Transverse colon (tissue), 4 donors: ENCODE measurements around the gene CTTN.

Experiments
- EP300 ChIP-seq: sonication (generic); formaldehyde crosslinking; IDR thresholded peaks from one replicate; pipeline ENCODE4 v1.6.1; 2017; ENCODE audit warnings: antibody characterized with exemption, low read depth
- POLR2A ChIP-seq: fragments of 450-650 bp; IDR thresholded peaks from one replicate; pipeline ENCODE4 v1.6.1; 2016; ENCODE audit warnings: antibody characterized with exemption, mild to moderate bottlenecking, moderate library complexity
- POLR2AphosphoS5 ChIP-seq, 3 donors: sonication (generic); formaldehyde crosslinking; IDR thresholded peaks; one replicate each; pipeline ENCODE4 v1.6.1; 2016; ENCODE audit warnings: antibody characterized with exemption in 3 of 3
- TF ChIP-seq, protein P1 (sequence below), 5 experiments: fragments of 200-600 bp in 3 of 5; fragments of 450-650 bp in 2 of 5; sonication (generic) in 3 of 5; IDR thresholded peaks; 1 replicate in 2 of 5; 2 replicates in 3 of 5; pipeline ENCODE4 v1.5.1; 2016 to 2017; ENCODE audit warnings: antibody characterized with exemption in 5 of 5, inconsistent platforms in 3 of 5, mild to moderate bottlenecking in 2 of 5, moderate library complexity in 1 of 5

DNA sequence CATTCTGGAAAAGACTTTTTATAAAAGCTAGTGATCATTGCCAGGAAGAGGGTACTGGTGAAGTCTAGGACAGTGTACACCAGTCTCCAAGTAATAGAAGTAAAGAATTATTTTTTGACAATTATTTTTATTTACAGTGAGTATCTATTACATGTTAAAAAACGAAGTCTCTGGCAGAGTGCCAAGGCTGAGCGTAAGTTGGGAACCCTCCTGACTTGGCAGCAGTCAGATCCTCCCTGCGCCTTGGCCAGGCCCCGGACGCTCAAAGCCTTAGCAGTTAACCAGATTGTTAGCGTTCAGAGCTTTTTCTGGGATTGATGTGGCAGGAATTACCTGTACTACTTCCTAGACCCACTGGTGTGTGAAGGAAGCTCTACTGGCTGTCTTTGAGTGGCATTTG, 38.1 kb upstream of the CTTN start:
- TF ChIP-seq, protein P1, sequence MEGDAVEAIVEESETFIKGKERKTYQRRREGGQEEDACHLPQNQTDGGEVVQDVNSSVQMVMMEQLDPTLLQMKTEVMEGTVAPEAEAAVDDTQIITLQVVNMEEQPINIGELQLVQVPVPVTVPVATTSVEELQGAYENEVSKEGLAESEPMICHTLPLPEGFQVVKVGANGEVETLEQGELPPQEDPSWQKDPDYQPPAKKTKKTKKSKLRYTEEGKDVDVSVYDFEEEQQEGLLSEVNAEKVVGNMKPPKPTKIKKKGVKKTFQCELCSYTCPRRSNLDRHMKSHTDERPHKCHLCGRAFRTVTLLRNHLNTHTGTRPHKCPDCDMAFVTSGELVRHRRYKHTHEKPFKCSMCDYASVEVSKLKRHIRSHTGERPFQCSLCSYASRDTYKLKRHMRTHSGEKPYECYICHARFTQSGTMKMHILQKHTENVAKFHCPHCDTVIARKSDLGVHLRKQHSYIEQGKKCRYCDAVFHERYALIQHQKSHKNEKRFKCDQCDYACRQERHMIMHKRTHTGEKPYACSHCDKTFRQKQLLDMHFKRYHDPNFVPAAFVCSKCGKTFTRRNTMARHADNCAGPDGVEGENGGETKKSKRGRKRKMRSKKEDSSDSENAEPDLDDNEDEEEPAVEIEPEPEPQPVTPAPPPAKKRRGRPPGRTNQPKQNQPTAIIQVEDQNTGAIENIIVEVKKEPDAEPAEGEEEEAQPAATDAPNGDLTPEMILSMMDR (IDR thresholded peaks at IDR 0.05), result no peak
- no peak for TF ChIP-seq POLR2A
- no peak for TF ChIP-seq POLR2AphosphoS5 (IDR thresholded peaks at IDR 0.05)
- no peak for TF ChIP-seq EP300
